Esophagus squamous epithelium (tissue), 4 donors: ENCODE results near the gene PHF19.

Source experiments
- POLR2A ChIP-seq, 4 donors: fragments of 450-650 bp; IDR thresholded peaks; one replicate each; pipeline ENCODE4 v1.6.1; 2017; ENCODE audit warnings: antibody characterized with exemption in 4 of 4, mild to moderate bottlenecking in 4 of 4, moderate library complexity in 3 of 4
- TF ChIP-seq, protein P1 (sequence below), 6 experiments: fragments of 450-650 bp in 4 of 6; fragments of 200-600 bp in 2 of 6; sonication (generic) in 2 of 6; IDR thresholded peaks; one replicate each; pipeline ENCODE4 v1.5.1; 2016 to 2019; ENCODE audit warnings: antibody characterized with exemption in 6 of 6, mild to moderate bottlenecking in 4 of 6, moderate library complexity in 4 of 6

DNA sequence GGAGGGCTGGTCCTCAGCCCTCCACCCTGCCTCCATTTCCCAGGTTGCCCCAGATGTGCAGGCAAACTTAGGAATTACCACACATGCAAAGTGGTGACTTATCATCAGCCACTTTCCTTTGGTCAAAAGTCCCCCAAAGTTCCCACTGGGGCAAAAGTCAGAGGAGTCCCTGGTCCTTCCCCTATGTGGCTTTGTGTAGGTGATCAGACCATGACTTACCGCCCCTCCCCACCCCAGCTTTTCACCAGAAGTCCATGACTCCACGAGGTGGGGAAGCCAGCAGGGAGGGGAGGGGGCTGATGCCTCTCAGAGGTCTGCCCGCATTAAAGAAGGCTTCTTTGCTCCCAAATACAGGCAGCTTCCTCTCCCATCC, 43.8 kb upstream of the PHF19 start:
- TF ChIP-seq, protein P1, sequence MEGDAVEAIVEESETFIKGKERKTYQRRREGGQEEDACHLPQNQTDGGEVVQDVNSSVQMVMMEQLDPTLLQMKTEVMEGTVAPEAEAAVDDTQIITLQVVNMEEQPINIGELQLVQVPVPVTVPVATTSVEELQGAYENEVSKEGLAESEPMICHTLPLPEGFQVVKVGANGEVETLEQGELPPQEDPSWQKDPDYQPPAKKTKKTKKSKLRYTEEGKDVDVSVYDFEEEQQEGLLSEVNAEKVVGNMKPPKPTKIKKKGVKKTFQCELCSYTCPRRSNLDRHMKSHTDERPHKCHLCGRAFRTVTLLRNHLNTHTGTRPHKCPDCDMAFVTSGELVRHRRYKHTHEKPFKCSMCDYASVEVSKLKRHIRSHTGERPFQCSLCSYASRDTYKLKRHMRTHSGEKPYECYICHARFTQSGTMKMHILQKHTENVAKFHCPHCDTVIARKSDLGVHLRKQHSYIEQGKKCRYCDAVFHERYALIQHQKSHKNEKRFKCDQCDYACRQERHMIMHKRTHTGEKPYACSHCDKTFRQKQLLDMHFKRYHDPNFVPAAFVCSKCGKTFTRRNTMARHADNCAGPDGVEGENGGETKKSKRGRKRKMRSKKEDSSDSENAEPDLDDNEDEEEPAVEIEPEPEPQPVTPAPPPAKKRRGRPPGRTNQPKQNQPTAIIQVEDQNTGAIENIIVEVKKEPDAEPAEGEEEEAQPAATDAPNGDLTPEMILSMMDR (IDR thresholded peaks at IDR 0.05), result no peak
- TF ChIP-seq POLR2A (IDR thresholded peaks at IDR 0.05), result no peak
